Uterus (tissue), 4 donors: ENCODE results near the gene EBP. TPM values are rescaled to one million over a fixed set of nuclear protein-coding genes. Genes with fewer than 3 reads are reported as not detected.
A peak's percentile ranks its signal among the peaks of the same experiment; 100 is the strongest.
"Not testable (repeated sequence)": the region's sequence is repeated elsewhere in the genome, so short reads cannot be mapped to it uniquely, and the experiment has no call there.

Experiments used
- DNase-seq, 2 donors: peaks; one replicate each; pipeline ENCODE4 v3.0.0-alpha.2; 2019 to 2020
- H3K27ac ChIP-seq, 2 donors: fragments of 200-600 bp; sonication (generic); 1 replicate in 1 of 2; 2 replicates in 1 of 2; pipeline ENCODE4 v1.5.1; 2016 to 2018
- H3K27me3 ChIP-seq, 2 donors: fragments of 200-600 bp; sonication (generic); one replicate each; pipeline ENCODE4 v1.5.1; 2018 to 2019; ENCODE audit warnings: control low read depth in 1 of 2
- H3K36me3 ChIP-seq, 2 donors: fragments of 200-600 bp; sonication (generic); one replicate each; pipeline ENCODE4 v1.5.1; 2019; ENCODE audit warnings: control low read depth in 1 of 2
- H3K4me1 ChIP-seq, 2 donors: fragments of 200-600 bp; sonication (generic); one replicate each; pipeline ENCODE4 v1.5.1; 2018 to 2019; ENCODE audit warnings: control low read depth in 1 of 2
- H3K4me3 ChIP-seq, 2 donors: fragments of 200-600 bp; sonication (generic); 1 replicate in 1 of 2; 2 replicates in 1 of 2; pipeline ENCODE4 v1.5.1; 2018 to 2019; ENCODE audit warnings: mild to moderate bottlenecking in 1 of 2
- H3K9me3 ChIP-seq, 2 donors: fragments of 200-600 bp; sonication (generic); one replicate each; pipeline ENCODE4 v1.5.1; 2019; ENCODE audit warnings: control low read depth in 1 of 2
- CTCF ChIP-seq, 4 experiments: fragments of 200-600 bp in 2 of 4; fragments of 450-650 bp in 2 of 4; sonication (generic) in 2 of 4; IDR thresholded peaks; one replicate each; pipeline ENCODE4 v1.5.1; 2016 to 2019; ENCODE audit warnings: antibody characterized with exemption in 4 of 4, mild to moderate bottlenecking in 2 of 4, moderate library complexity in 1 of 4
- POLR2A ChIP-seq, 2 donors: fragments of 450-650 bp; IDR thresholded peaks; one replicate each; pipeline ENCODE4 v1.6.1; 2016; ENCODE audit warnings: antibody characterized with exemption in 2 of 2, mild to moderate bottlenecking in 1 of 2, moderate library complexity in 1 of 2
- intact Hi-C: fragments of 100-400 bp; cut with DNase I; formaldehyde crosslinking; loops from one replicate; pipeline ENCODE4 v1.15.1; 2023; ENCODE audit warnings: low total_unique reads
- total RNA-seq, 4 donors: library from RNA; depleted of rRNA in 3 of 4; stranded (reverse); fragments of >200 nt in 3 of 4; gene quantifications; one replicate each; pipeline versions ENCODE4 v1.1.0 to v1.2.4, GENCODE V29; 2014 to 2023
- donor health status: DM: yes; HTN: yes; CAD: no.

Gene EBP
- total RNA-seq, 4 donors from 2014 or later, result 2.4 to 23.0 (median 22.1) TPM; not detected in 1

DNA sequence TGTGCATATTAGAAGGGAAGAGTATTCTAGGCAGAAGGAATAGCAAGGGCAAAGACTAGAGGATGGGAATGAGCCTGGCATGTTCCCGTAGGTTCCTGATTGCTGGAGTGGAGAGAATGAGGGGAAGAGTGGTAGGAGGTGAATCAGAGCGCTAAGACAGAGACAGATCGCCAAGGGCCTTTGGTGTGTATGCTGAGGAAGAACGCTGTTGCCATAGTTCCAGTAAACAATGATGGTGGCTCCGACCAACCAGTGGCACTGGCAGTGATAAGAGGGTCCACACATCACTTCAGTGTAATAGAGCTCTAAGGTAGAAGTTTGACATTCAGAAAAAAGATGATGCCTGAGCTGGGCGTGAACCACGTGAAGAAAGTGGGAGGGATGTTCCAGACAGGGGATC, 18.9 kb downstream of the EBP start:
- no peak for TF ChIP-seq POLR2A (IDR thresholded peaks at IDR 0.05)
- no peak for TF ChIP-seq CTCF (IDR thresholded peaks at IDR 0.05)
- peak overlapping the region; percentile 84 to 91 for H3K27ac ChIP-seq

GRCh38 chrX:48541140-48541814, 19.7 kb downstream of the EBP start:
- Histone ChIP-seq H3K9me3 (no peaks in the 10 kb centered on the region), H3K36me3 (no peaks in the 10 kb centered on the region), H3K4me1 (no peaks in the 10 kb centered on the region), H3K4me3 (no peak overlapping the region), H3K27me3 (no peaks in the 10 kb centered on the region), H3K27ac (no peak overlapping the region)
- TF ChIP-seq CTCF (IDR thresholded peaks at IDR 0.05) (no peak), POLR2A (IDR thresholded peaks at IDR 0.05) (no peak)
- no peak for DNase-seq
- intact Hi-C loops, result no loop called here

More for the DNA sequence above, 18.9 kb downstream of the EBP start:
- H3K36me3 ChIP-seq, result no peaks in the 10 kb centered on the region
- H3K27me3 ChIP-seq, result no peaks in the 10 kb centered on the region
- no peak for DNase-seq
- intact Hi-C loops, result no loop called here
- no peaks in the 10 kb centered on the region for H3K4me1 ChIP-seq
- H3K4me3 ChIP-seq, result peak overlapping the region; percentile 47 to 57
- H3K9me3 ChIP-seq, result no peaks in the 10 kb centered on the region

DNA sequence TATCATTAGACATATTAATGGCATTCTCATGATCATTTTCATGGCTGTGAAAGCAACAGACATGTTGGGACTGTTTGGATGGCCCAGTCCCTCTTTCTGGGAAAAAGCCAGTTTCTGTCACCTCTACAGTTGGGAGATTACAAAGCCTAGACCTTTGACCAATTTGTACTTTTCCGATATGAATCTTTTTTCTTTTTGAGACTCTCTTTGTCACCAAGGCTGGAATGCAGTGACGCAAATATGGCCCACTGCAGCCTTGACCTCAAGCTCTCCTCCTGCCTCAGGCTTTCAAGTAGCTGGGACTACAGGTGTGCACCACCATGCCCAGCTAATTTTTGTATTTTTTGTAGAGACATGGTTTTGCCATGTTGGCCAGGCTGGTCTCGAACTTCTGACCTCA, 27.3 kb downstream of the EBP start:
- Histone ChIP-seq H3K27me3 (no peaks in the 10 kb centered on the region), H3K4me3 (no peak overlapping the region), H3K27ac (no peak overlapping the region), H3K36me3 (no peaks in the 10 kb centered on the region), H3K9me3 (no peaks in the 10 kb centered on the region), H3K4me1 (no peaks in the 10 kb centered on the region)
- TF ChIP-seq CTCF (IDR thresholded peaks at IDR 0.05) (no peak), POLR2A (IDR thresholded peaks at IDR 0.05) (no peak)
- DNase-seq, result no peak
- intact Hi-C loops, result no loop called here

GRCh38 chrX:48555731-48556325, 34.2 kb downstream of the EBP start:
- H3K9me3 ChIP-seq, H3K27ac ChIP-seq, H3K4me1 ChIP-seq, H3K36me3 ChIP-seq, intact Hi-C loops, H3K27me3 ChIP-seq, DNase-seq, H3K4me3 ChIP-seq: not testable (repeated sequence)

- TF ChIP-seq POLR2A (IDR thresholded peaks at IDR 0.05), result no peak
- no peak for TF ChIP-seq CTCF (IDR thresholded peaks at IDR 0.05)
- no peaks in the 10 kb centered on the region for H3K27me3 ChIP-seq
- no peaks in the 10 kb centered on the region for H3K9me3 ChIP-seq
- H3K27ac ChIP-seq, result no peak overlapping the region
- no peaks in the 10 kb centered on the region for H3K36me3 ChIP-seq
- no peak overlapping the region for H3K4me3 ChIP-seq
- no peak for DNase-seq
- intact Hi-C loops, result no loop called here
- no peaks in the 10 kb centered on the region for H3K4me1 ChIP-seq
Measured at GRCh38 chrX:48558271-48558670, 36.7 kb downstream of the EBP start.
